HG03280 (cell line): ENCODE measurements around the gene ITPRID2.
"Not testable (repeated sequence)": the region's sequence is repeated elsewhere in the genome, so short reads cannot be mapped to it uniquely, and the experiment has no call there.

Source experiments
- ATAC-seq: cut with Tn5 transposase; IDR thresholded peaks from one replicate; pipeline ENCODE4 v1.9.1; 2021; ENCODE audit warnings: mild to moderate bottlenecking, moderate library complexity; ENCODE audit not compliant: unreplicated experiment

ITPRID2 gene

DNA sequence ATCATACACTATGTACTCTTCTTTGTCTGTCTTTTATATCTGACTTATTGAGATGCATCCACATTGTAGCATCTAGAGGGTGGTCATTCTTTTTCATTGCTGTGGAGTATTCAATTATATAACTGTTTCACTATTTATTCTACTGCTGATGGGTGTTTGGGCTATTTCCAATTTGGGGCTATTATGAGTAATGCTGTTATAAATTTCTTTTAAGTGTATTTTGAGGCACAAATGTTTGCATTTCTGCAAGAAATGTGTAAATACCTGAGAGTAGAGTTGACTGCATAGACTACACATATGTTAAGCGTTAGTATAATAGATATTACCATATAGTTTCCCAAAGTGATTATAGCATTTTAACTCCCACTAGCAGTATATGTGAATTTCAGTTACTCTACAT, 67.2 kb downstream of the ITPRID2 start:
- no peak for ATAC-seq

DNA sequence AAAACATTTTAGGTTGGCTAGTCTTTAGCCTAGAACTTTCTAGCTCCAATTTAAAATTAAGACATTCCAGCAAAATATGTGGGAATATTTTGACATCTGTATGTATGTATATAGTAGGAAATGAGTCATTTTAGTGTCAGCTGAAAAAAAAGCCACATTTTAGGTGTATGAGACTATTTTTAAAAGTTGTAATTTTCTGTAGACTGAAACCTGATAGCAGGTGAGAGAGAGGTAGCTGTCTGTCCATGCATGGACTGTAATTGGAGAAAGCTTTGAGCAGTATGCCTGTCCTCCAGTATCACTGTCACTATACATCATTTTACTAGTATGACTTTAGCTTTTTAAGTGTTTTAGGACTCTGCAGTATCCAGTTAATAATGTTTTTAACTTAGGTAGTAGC, 68.0 kb downstream of the ITPRID2 start:
- no peak for ATAC-seq

DNA sequence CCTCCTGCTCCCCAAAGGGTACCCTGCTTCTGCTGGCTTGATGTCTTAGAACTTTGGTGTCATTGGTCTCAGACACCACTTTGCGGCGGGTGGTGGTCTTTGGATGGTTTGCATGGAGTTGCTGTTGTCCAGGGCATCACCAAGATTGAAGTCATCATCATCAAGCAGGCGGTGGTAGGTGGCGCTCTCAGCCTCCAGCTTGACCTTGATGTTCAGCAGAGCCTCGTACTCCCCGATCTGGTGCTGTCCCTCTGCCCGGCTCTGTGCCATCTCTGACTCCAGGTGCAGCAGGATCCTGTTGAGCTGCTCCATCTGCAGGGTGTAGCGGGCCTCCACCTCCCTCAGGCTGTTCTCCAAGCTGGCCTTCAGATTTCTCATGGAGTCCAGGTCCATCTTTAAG, 69.6 kb downstream of the ITPRID2 start:
- not testable (repeated sequence) for ATAC-seq

DNA sequence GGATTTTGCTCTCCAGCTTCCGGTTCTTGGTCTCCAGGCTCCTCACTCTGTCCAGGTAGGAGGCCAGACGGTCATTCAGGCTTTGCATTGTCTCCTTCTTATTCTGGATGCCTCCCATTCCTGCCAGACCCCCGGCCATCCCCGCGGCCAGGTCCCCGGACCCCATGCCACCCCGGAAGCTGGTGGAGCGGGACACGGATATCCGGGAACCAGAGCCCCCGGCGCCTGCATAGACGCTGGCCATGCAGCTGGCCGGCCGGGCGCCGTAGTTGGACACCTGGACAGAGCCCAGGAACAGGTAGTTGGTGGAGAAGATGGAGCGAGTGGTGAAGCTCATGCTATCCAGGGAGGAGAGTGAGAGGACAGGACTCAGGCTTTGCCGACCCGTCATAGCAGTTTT, 70.6 kb downstream of the ITPRID2 start:
- no peak for ATAC-seq

DNA sequence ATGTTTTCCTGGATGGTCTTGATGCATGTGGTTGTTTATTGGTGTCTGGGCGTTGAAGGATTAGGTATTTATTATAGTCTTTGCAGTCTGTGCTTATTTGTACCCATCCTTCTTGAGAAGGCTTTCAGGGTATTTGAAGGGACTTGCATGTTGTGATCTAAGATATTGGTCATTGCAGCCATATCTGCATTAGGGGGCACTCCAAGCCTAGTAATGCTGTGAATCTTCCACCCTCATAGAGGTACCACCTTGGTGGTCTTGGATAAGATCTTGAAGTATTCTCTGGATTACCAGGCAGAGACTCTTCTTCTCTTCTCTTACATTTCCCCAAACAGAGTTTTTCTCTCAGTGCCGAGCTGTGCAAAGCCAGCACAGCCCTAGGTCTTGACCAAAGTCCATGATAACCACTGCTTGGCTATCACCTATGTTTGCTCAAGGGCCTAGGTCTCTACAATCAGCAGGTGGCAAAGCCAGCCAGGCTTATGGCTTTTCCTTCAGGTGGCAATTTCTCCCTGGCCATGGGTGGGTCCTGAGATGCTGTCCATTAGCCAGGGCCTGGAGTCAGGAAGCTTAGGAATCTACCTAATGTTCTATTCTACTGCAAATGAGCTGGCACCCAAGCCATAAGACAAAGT, 78.7 kb downstream of the ITPRID2 start:
- ATAC-seq = no peak

DNA sequence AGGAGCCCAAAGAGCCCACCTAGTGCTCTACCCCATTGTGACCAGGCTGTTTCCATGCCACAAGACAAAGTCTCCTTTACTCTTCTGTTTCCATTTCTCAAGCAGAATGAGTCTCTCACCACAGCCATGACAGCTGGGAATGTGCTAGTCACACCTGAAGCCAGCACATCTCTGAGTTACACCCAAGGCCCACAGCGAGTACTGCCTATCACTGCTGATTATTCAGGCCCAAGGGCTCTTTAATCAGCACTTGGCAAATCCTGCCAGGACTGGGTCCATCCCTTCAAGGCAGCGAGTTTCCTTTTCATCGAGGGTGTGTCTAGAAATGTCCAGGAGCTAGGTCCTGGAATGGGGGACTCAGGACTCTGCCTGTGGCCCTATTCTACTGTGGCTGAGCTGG, 79.5 kb downstream of the ITPRID2 start:
- no peak for ATAC-seq

DNA sequence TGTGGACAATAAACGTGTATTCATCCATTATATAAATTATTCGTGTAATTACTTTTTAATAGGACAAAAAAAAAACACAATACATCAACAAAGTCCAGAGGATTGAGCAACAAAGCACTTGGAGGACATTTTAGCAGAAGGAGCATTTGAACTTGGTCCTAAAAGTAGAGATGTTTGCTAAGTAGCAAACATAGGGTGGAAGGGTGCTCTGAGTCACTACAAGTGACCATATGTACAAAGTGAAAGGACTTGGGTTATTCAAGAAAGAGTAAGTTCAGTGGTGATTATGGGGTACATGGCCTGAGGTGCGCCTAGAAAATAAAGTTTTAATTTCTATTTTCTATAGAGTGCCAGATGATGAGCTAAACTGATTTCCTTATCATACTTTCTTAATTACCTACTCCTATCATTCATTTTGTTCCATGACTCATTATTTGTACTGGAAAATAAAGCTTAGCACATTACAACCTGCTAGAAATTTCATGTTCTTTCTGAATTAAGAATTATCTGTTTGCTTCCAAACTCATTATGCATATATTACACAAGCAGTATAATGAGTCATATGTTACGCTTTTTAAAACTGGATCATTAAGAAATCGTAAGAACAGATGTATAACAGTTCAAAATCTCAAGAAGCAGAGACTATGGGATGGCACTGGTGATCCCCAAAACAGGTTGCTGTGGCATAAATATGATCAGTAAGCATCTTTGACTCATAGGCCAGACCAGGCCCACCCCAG, 81.1 kb downstream of the ITPRID2 start:
- ATAC-seq = no peak

DNA sequence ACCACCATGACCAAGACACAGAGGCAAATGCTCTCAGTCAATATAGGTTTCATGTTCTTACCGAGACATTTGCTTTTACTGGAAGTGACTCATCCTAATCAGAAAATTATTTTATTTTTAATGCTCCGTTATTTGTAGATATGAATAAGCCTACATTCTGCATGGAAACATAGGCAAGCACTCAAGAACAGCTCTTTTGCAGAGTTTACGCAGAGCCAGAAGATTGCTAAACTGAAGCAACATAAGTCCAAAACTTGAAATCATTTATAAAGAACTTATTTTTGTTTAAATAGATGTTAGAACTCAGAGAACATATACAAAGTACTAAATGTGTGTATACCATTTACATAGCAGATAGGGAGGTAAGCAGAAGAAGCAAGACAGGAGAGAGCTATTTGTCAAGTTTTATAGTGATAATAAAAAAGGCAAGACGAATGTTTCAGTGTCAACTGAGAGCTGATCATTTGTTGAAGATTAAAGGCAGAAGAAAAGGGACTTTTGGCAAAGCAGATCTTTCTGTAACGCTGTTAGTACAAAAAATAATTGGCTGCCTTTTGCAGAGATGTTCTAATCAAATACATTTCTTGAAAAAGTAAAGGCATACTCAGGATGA, 81.7 kb downstream of the ITPRID2 start:
- no peak for ATAC-seq

DNA sequence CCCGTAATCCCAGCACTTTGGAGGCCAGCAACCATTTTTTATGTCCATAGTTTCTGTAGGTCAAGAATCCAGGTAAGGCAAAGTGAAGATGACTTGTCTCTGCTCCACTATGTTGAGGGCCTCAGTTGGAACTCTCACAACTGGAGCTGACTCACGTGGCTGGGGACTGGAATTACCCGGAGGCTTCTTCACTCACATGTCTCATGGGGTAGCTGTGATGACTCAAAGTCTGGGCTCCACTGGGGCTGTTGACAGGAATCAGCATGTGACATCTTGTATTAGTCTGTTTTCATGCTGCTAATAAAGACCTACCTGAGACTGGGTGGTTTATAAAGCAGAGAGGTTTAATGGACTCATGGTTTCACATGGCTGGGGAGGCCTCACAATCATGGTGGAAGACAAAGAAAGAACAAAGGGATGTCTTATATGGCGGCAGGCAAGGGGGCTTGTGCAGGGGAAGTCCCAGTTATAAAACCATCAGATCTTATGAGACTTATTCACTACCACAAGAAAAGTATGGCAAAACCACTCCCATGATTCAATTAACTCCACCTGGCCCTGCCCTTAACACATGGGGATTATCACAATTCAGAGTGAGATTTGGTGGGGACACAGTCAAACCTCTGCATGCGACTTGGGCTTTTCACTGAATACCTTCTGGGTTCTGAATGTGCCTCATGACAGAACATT, 86.3 kb downstream of the ITPRID2 start:
- ATAC-seq = peak; percentile 57

DNA sequence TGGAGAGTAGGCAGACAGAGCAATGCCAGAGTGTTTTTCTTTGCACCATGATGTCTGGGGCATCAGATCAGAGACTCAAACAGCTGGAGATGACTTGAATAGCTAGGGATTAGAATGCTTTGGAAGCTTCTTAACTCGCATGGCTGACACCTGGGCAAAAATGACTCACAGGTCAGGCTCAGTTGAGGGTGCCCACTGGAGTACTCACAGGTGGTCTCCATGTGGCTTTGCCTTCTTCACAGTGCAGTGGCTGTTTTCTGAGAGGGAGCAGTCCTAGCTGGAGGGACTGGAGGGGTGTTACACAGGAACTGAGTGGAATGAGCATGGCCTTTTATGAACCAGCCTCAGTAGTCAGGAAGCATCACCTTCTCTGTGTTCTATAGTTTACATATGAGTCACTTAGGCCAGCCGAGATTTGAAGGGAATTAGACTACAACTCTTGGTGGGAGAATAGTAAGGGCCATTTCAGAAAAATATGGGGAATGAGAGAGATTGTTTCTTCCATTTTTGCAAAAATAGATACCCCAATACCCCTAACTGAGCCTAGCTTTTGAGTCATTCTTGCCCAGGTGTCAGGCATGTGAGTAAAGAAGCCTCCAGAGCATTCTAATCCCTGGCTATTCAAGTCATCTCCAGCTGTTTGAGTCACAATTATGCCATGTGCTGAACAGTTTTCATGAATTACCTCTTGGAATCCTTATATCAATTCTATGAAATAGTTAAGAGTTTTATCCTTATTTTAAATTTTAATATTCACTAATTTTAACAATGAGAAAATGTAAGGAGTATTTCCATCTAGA, 87.0 kb downstream of the ITPRID2 start:
- no peak for ATAC-seq
